ENCODE measurements around the gene HSPA12B.

The HSPA12B gene

GRCh38 chr20:3732327-3733118 is at the start of gene HSPA12B:
HSPA12B (plus strand) TSS chr20:3732685; CDS start chr20:3738675, 5,990 bp downstream.
- DNase-seq (ENCODE audit: low spot score) = no peak

- DNase-seq (ENCODE audit: low spot score) = no peak
Measured at GRCh38 chr20:3685341-3685740, 47.1 kb upstream of the HSPA12B start.

- DNase-seq (ENCODE audit: low spot score) = no peak
Measured at GRCh38 chr20:3686421-3686820, 46.1 kb upstream of the HSPA12B start.

GRCh38 chr20:3686867-3687321 is 45.6 kb upstream of the HSPA12B start:
- DNase-seq (ENCODE audit: low spot score) = no peak

GRCh38 chr20:3687655-3688054 is 44.8 kb upstream of the HSPA12B start:
- DNase-seq (ENCODE audit: low spot score) = no peak

- no peak for DNase-seq (ENCODE audit: low spot score)
Measured at GRCh38 chr20:3689978-3690377, 42.5 kb upstream of the HSPA12B start.

- no peak for DNase-seq (ENCODE audit: low spot score)
Measured at GRCh38 chr20:3690413-3690812, 42.1 kb upstream of the HSPA12B start.

- no peak for DNase-seq (ENCODE audit: low spot score)
Measured at GRCh38 chr20:3691306-3691705, 41.2 kb upstream of the HSPA12B start.

GRCh38 chr20:3691897-3692296 is 40.6 kb upstream of the HSPA12B start:
- no peak for DNase-seq (ENCODE audit: low spot score)

GRCh38 chr20:3692706-3693294 is 39.7 kb upstream of the HSPA12B start:
- no peak for DNase-seq (ENCODE audit: low spot score)

- DNase-seq (ENCODE audit: low spot score) = no peak
Measured at GRCh38 chr20:3693376-3693775, 39.1 kb upstream of the HSPA12B start.

GRCh38 chr20:3694864-3695263 is 37.6 kb upstream of the HSPA12B start:
- no peak for DNase-seq (ENCODE audit: low spot score)

- no peak for DNase-seq (ENCODE audit: low spot score)
Measured at GRCh38 chr20:3696200-3696599, 36.3 kb upstream of the HSPA12B start.

GRCh38 chr20:3696745-3697587 is 35.5 kb upstream of the HSPA12B start:
- no peak for DNase-seq (ENCODE audit: low spot score)

GRCh38 chr20:3697588-3698305 is 34.7 kb upstream of the HSPA12B start:
- DNase-seq (ENCODE audit: low spot score) = no peak

- DNase-seq (ENCODE audit: low spot score) = no peak
Measured at GRCh38 chr20:3698591-3699001, 33.9 kb upstream of the HSPA12B start.

GRCh38 chr20:3699037-3699436 is 33.4 kb upstream of the HSPA12B start:
- DNase-seq (ENCODE audit: low spot score) = no peak

GRCh38 chr20:3701061-3701998 is 31.2 kb upstream of the HSPA12B start:
- no peak for DNase-seq (ENCODE audit: low spot score)

- DNase-seq (ENCODE audit: low spot score) = no peak
Measured at GRCh38 chr20:3702611-3703391, 29.7 kb upstream of the HSPA12B start.

GRCh38 chr20:3704087-3704486 is 28.4 kb upstream of the HSPA12B start:
- no peak for DNase-seq (ENCODE audit: low spot score)
